ENCODE measurements around the gene AGAP1.

DNA sequence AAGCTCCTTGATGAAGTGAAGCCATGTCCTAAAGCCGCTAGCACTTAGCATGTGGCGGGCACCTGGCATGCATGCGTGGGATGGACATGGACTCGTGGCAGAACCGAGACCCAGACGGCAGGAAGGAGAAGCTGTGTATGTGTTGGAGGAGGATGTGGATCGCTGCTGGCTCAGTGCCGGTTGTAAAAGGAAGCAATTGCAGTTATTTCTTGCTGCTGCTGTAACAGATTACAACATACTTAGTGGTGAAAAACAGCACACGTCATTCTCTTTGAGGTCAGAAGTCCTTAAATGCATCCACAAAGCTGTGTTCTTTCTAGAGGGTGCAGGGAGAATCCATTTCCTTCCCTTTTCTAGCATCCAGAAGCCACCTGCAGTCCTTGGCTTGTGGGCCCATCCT is 74.6 kb downstream of the AGAP1 start:
- TF ChIP-seq EZH2phosphoT487 (IDR thresholded peaks at IDR 0.05; ENCODE audit: borderline replicate concordance, low read depth, low read length), result no peak
- TF ChIP-seq, protein P1, sequence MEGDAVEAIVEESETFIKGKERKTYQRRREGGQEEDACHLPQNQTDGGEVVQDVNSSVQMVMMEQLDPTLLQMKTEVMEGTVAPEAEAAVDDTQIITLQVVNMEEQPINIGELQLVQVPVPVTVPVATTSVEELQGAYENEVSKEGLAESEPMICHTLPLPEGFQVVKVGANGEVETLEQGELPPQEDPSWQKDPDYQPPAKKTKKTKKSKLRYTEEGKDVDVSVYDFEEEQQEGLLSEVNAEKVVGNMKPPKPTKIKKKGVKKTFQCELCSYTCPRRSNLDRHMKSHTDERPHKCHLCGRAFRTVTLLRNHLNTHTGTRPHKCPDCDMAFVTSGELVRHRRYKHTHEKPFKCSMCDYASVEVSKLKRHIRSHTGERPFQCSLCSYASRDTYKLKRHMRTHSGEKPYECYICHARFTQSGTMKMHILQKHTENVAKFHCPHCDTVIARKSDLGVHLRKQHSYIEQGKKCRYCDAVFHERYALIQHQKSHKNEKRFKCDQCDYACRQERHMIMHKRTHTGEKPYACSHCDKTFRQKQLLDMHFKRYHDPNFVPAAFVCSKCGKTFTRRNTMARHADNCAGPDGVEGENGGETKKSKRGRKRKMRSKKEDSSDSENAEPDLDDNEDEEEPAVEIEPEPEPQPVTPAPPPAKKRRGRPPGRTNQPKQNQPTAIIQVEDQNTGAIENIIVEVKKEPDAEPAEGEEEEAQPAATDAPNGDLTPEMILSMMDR (conservative IDR thresholded peaks at IDR 0.05; ENCODE audit: low read length), result no peak

Data from OCI-LY7 (cell line).